Activated gamma-delta T cell treated with Interleukin-2 at 50 U/mL for 16 hours (primary cell): Measurements from ENCODE around the gene COL17A1.

Experiments used
- DNase-seq: peaks from one replicate; pipeline ENCODE4 v3.0.0-alpha.2; 2020

COL17A1 gene

DNA sequence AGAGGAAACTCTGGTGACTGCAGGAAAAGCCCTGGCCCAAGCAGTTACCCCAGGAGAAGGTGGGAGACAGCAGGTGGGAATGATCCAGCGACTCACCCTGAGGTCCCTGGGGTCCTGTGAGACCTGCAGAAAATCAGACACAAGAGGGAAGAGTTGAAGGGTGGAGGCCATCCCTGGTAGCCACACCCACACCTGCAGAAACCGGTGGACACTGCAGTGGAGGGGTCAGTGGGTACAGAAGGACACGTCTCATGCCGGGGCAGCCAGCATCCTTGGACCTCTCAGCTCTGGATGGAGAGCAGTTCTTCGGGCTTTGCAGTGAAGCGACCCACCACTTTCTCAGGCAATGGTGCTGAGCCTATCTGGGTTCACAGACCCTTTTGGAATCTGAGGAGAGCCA, 39.0 kb downstream of the COL17A1 start:
- no peak for DNase-seq

GRCh38 chr10:104045151-104046089, 40.3 kb downstream of the COL17A1 start:
- DNase-seq: no peak

GRCh38 chr10:104043854-104044253, 41.8 kb downstream of the COL17A1 start:
- DNase-seq: no peak

GRCh38 chr10:104043185-104043830, 42.4 kb downstream of the COL17A1 start:
- DNase-seq: no peak

- DNase-seq: no peak
Observed at GRCh38 chr10:104041891-104042535, 43.7 kb downstream of the COL17A1 start.

DNA sequence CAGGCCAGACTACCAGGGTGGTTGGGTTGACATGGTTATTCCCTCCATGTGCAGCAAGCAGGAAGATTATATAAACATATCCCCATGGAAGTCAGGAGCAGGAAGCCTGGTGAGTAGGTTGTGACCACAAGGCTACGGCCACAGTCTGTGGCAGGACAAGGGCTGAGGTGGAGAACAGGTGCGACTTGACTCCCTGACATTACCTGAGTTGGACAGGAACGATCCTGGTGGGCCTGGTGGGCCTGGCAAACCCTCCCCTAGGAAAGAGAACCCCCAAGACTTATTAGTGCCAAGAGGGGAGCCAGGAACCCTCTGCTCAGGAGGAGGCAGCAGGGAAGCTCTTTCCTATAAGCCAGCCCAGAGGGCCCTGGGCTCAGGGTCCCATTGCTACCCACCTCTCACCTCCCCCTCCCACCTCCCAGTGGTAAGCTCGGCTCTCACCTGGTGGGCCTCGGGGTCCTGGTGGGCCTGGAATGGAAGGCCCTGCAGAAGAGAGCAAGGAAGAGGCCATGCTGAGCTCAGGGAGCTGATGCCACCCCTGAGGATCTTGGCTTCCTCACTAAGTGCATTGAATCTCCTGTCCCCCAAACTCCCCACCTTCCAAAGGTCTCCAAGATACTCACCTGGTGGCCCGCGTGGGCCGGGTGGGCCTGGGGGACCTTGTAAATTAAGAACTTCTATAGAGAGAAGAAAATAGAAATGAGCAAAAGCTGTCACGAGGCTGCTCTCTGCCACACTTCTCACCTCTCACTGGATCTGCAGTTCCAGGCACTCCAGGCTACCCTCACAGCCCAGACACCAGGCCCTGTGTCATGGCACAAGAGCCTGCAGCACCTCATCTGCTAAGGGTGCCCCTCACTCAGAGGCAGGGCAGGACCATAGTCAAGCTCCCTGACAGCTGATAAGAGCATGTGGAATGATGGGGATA, 44.6 kb downstream of the COL17A1 start:
- no peak for DNase-seq

DNA sequence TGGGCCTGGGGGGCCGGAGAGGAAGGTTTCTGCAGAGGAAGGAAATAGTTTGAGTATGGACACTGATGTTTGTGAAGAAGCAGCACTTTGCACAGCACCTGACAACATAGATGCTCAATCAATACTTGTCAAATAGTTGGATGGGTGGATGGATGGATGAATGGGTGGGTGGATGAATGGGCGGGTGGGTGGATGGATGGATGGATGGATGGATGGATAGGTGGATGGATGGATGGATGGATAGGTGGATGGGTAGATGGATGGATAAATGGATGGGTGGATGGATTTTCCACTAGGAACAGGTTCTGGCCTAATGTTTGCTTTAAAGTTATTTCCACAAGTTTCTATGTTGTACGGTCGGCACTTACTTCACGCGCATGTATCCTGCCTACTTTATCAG, 45.3 kb downstream of the COL17A1 start:
- no peak for DNase-seq

GRCh38 chr10:104038958-104039752, 46.5 kb downstream of the COL17A1 start:
- no peak for DNase-seq

DNA sequence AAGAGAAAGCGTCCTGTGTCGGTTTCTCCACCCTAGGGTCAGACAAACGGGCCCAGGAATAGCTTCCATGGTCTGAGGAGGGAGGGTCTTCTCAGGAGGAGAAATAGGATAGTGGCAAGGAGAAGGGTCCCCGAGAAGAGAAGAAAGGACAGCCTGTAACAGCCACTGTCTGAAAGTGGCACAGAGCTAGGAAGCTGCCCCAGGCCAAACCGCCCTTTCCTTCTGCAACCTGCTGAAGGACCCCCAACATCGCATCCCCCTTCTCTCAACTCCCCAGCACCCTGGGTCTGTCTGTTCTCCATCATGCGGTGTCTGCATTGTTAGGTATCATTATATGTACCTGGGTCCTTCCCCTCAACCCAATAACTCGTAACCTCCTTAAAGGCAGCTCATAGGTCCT, 47.1 kb downstream of the COL17A1 start:
- no peak for DNase-seq

DNA sequence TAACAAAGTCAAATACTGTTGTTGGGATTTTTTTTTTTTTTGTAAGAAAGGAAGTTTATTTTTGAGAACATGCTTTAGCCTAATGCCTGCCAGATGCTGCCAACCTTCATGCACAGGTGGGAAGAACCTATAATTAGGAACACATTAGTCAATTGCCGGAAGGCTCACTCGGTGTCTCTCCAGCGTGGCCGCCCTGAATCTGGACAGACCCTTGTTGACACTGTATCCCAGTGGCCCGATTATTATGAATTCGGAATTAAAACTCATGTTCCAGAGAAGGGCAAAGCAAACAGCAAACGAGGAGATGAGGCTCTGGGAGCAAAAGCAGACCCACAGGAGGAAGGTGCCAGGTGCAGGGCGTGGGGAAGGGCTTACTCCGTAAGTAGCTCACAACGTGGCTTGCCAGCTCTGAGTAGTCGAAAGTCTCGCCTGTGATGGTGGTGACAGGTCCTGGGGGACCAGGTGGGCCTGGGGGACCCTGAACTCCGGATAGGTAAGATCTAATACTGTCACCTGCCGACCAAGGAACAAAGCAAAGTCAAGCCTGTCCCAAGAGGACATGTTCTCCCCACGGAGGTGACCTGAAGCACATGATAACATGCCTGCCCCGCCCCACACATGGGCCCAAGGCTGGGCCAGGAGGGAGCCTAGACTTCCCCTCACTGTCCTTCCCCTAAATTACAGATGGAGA, 48.3 kb downstream of the COL17A1 start:
- DNase-seq: no peak

DNA sequence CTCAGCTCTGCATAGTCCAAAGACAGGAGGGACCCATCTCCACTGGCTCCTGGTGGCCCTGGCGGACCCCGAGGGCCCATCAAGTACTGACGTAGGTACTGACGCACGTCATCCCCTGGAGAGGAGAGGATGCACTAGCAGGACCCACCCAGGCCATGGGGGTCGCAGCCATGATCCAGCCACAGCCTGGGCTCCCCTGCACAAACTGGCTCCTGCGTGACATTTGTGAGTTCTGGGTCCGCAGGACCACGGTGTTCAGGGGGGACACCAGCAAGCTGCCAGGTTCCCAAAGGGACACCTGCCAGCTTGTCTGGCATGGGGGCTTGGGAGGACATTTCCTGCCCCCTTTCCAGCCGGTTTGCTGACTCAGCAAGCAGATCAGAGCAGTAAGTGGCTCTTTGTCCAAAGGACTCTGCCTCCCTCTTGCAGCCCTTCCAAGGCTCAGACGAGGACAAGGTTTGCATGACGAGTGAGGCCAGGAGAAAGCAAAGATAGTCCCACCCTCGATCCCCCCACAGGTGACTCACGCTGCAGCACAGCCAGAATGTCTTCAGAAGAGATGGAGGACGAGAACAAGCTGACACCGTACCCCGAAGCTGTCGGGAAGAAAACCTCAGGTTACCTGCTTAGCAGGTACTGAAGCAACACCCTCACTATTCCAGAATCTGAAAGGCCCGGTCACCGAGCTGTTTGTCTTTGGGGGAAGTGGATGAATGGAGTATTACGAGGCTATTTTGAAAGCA, 49.0 kb downstream of the COL17A1 start:
- no peak for DNase-seq

GRCh38 chr10:104036069-104036384, 49.7 kb downstream of the COL17A1 start:
- DNase-seq: no peak

GRCh38 chr10:104035194-104036068, 50.2 kb downstream of the COL17A1 start:
- no peak for DNase-seq

GRCh38 chr10:104034401-104035193, 51.1 kb downstream of the COL17A1 start:
- no peak for DNase-seq

DNA sequence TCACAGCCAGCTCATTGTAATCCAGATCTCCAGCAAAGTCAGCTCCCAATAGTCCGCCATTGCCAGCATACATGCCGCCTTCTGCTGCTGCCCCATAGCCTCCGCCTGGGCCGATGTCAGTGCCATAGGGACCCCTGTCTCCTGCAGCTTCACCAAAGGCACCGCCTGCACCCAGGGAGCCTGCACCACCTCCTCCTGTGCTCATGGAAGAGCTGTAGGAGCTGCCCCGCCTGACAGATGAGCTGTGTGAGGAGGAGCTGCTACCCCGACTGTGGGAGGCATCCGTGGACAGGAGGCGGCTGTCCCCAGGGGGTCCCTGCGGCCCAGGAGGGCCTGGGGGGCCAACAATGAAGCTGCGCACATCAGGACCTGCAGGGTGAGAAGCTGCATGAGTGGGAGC, 51.7 kb downstream of the COL17A1 start:
- DNase-seq: no peak

DNA sequence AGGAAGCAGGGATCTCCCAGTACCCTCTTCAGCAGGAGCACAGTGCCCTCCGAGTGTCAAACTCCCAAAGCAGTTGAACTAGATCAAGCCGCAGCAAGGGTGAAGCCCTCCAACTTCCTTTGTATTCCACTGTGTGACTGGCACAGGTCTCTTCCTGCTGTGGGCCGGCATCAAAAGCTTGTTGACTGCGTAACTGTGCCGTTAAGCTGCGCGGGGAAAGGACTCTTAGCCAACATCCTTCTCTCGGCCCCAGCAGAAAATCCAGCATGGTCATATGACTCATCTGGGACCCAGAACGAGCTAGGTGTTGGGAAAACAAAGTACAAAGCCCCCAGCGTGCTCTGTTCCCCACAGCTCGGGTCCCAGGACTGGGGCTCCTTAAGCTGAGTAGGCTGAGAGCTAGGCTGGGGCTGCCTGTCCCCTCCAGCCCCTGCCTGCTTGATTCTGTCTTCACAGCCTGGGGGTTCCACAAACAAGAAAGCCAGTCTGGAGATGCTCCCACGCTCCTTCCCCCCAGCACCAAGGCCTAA, 52.2 kb downstream of the COL17A1 start:
- DNase-seq: no peak

DNA sequence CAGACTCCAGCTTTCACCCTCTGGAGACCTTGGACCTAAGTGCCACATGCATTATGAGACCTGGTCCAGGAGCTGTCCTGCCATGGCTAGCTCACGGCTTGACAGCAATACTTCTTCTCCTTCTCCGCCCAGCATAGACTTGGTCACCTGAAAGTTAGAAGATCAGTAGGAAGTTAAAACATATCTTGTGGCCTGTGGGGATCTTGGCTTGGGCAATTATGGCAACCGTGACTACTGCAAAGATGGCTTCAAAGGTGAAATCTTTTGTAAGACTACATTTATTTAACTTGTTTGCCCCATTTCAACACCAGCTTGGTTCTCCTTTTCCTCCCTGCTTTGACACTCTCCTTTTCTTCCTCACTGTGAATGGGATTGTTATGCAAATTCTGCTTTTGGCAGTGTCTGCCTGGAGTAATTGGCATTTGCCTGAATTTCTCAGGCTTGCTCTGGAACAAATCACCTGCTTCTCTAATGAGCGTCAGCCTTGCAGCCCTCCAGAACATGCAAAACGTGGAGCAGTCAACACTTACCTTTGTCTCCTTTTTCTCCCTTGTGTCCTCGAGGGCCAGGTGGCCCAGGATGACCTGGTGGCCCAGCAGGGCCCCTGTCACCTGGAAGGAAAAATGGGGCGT, 53.4 kb downstream of the COL17A1 start:
- no peak for DNase-seq

GRCh38 chr10:104031631-104032030, 54.0 kb downstream of the COL17A1 start:
- DNase-seq: no peak
